Astrocyte of the cerebellum (primary cell): ENCODE measurements around the gene SLC1A4.
A peak's percentile ranks its signal among the peaks of the same experiment; 100 is the strongest.

ENCODE experiments used
- DNase-seq: peaks from one replicate; pipeline ENCODE4 v3.0.0-alpha.2; 2011; ENCODE audit warnings: low read depth
- H3K4me3 ChIP-seq: 2 replicates; pipeline ENCODE4 v1.5.1; 2011; ENCODE audit warnings: mild to moderate bottlenecking, low read depth, low read length, moderate library complexity
- in situ Hi-C: cut with HindIII; loops from 2 replicates; pipeline ENCODE4 v1.10.0; 2017; ENCODE audit warnings: low sequenced_read_pairs
- TF ChIP-seq, protein P1 (sequence below): IDR thresholded peaks from 2 replicates; pipeline ENCODE4 v1.5.1; 2012; ENCODE audit warnings: low read length, low read depth, moderate library complexity, mild to moderate bottlenecking; ENCODE audit errors: missing control alignments

Gene SLC1A4

GRCh38 chr2:65021709-65022108, 32.5 kb downstream of the SLC1A4 start:
- TF ChIP-seq, protein P1, sequence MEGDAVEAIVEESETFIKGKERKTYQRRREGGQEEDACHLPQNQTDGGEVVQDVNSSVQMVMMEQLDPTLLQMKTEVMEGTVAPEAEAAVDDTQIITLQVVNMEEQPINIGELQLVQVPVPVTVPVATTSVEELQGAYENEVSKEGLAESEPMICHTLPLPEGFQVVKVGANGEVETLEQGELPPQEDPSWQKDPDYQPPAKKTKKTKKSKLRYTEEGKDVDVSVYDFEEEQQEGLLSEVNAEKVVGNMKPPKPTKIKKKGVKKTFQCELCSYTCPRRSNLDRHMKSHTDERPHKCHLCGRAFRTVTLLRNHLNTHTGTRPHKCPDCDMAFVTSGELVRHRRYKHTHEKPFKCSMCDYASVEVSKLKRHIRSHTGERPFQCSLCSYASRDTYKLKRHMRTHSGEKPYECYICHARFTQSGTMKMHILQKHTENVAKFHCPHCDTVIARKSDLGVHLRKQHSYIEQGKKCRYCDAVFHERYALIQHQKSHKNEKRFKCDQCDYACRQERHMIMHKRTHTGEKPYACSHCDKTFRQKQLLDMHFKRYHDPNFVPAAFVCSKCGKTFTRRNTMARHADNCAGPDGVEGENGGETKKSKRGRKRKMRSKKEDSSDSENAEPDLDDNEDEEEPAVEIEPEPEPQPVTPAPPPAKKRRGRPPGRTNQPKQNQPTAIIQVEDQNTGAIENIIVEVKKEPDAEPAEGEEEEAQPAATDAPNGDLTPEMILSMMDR = no peak
- in situ Hi-C loops = no loop called here
- H3K4me3 ChIP-seq = no peak overlapping the region
- no peak for DNase-seq

DNA sequence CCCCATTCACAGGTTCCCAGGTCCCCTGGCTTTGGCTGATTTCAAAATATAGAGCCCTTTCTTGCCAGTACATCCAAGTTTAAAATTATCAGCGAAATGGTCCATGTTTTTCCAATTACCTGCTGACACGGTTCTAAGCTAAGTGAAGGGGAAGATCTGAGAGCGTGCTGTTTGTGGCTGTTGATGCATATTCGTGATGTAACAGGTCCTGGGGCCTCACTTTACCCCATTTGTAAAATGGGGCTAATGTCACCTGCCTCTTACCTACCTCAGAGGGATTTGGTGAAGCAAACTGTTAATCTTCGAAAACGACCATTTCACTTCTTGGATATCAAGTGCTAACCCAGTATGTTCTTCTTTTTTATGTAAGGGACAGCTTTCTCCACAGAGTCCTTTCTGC, 33.0 kb downstream of the SLC1A4 start:
- no peak overlapping the region for H3K4me3 ChIP-seq
- in situ Hi-C loops = no loop called here
- TF ChIP-seq, protein P1 = no peak
- no peak for DNase-seq

DNA sequence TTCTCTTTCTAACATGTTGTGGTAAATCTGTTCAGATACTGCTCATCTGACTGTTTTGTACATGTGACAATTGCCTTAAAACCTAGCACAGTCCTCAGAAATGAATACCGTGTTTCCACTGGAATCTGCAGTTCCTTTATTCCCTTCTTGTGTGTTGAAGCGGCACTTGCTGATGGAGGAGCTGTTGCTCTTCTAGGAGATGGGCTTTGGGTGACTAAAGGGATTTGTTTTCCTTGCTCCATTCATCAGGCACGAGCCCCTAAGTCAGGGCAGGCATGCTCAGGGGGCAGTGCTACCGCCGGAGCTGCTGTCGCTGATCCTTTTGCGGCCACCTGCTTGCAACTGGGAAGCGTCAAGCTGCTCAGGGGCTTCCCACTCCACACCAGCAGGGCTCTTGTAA, 34.5 kb downstream of the SLC1A4 start:
- in situ Hi-C loops = no loop called here
- TF ChIP-seq, protein P1 = no peak
- H3K4me3 ChIP-seq = no peak overlapping the region
- DNase-seq = no peak

DNA sequence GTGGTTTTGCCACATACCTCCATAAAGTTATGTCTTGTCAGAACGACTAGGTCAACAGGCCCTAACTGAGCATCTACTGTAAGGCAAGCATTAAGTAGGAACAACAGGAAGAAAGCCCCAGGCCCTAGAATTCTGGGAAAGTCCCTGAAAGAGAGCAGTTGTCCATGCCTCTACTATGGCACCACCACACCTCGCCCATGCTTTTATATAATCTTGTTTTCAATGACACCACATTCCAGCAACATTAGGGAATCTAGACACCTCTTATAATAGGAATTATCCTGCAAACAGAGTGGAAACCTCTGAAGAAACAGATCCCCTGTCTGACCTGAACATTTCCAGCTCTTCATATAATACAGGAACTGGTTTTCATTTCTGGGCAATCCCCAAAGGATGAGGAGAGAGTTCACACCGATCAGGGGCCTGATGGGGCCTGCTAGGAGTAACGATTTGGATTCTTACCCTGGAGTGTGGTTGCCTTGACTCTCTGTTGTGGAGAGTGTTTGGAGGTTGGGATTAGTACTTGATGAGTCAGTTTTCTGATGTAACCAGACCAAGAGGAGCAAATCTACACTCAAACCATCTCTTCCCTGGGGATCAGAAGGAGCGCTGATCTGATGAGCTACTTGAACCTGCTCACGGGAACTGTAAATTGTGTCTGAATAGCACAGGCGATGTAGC, 35.1 kb downstream of the SLC1A4 start:
- H3K4me3 ChIP-seq = no peak overlapping the region
- TF ChIP-seq, protein P1 = no peak
- peak; percentile 31 for DNase-seq
- in situ Hi-C loops = no loop called here

- no peak for DNase-seq
- in situ Hi-C loops = loop anchor here (25.0 kb wide), 1 partner anchor 88 kb away; no protein-coding TSS in a partner anchor
- TF ChIP-seq, protein P1 = no peak
- H3K4me3 ChIP-seq = no peak overlapping the region
These were observed 36.4 kb downstream of the SLC1A4 start for GRCh38 chr2:65025453-65026123.

DNA sequence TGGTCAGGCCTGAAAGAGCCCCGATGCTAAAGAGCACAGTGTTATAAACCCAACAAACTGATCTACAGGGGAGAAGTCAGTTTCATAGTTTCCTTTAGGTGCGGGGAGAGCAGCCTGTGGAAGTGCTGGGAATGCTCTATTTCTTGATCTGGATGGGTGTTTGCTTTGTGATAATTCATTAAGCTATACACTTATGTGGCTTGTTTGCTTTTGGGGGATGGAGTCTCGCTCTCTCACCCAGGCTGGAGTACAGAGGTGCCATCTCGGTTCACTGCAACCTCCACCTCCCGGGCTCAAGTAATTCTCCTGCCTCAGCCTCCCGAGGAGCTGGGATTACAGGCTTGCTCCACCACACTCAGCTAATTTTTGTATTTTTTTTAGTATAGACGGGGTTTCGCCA, 37.0 kb downstream of the SLC1A4 start:
- TF ChIP-seq, protein P1 = no peak
- in situ Hi-C loops = loop anchor here (25.0 kb wide), 1 partner anchor 89 kb away; no protein-coding TSS in a partner anchor
- no peak overlapping the region for H3K4me3 ChIP-seq
- DNase-seq = no peak
